Tibial nerve (tissue), 4 donors: ENCODE measurements around the gene CLEC9A. TPM values are rescaled to one million over a fixed set of nuclear protein-coding genes. Genes with fewer than 3 reads are reported as not detected.
A peak's percentile ranks its signal among the peaks of the same experiment; 100 is the strongest.

Experiments used
- DNase-seq, 2 donors: peaks; one replicate each; pipeline ENCODE4 v3.0.0-alpha.2; 2019; ENCODE audit warnings: low spot score in 2 of 2
- H3K27ac ChIP-seq, 4 donors: fragments of 200-600 bp; sonication (generic) in 3 of 4; one replicate each; pipeline ENCODE4 v1.5.1; 2017 to 2019; ENCODE audit warnings: mild to moderate bottlenecking in 1 of 4
- H3K27me3 ChIP-seq, 2 donors: fragments of 200-600 bp; sonication (generic) in 1 of 2; one replicate each; pipeline versions ENCODE4 v1.5.1 to v1.6.0; 2017 to 2019
- H3K36me3 ChIP-seq, 3 donors: fragments of 200-600 bp; sonication (generic); one replicate each; pipeline ENCODE4 v1.5.1; 2018 to 2019
- H3K4me1 ChIP-seq, 4 donors: fragments of 200-600 bp; sonication (generic) in 3 of 4; one replicate each; pipeline ENCODE4 v1.5.1; 2017 to 2019
- H3K4me3 ChIP-seq, 4 donors: fragments of 200-600 bp; sonication (generic) in 3 of 4; one replicate each; pipeline ENCODE4 v1.5.1; 2017 to 2019; ENCODE audit warnings: mild to moderate bottlenecking in 1 of 4, moderate library complexity in 1 of 4
- H3K9me3 ChIP-seq, 4 donors: fragments of 200-600 bp; sonication (generic) in 3 of 4; one replicate each; pipeline ENCODE4 v1.5.1; 2017 to 2019
- EP300 ChIP-seq, 2 donors: sonication (generic); formaldehyde crosslinking; IDR thresholded peaks; one replicate each; pipeline ENCODE4 v1.6.1; 2017; ENCODE audit warnings: antibody characterized with exemption in 2 of 2, mild to moderate bottlenecking in 1 of 2
- POLR2A ChIP-seq, 2 donors: fragments of 450-650 bp; IDR thresholded peaks; one replicate each; pipeline ENCODE4 v1.6.1; 2017; ENCODE audit warnings: antibody characterized with exemption in 2 of 2, mild to moderate bottlenecking in 2 of 2, moderate library complexity in 2 of 2
- WGBS, 2 donors: methylation state at CpG; one replicate each; pipeline ENCODE4 v1.1.5; 2018; 5-methylcytosine and 5-hydroxymethylcytosine counted together
- total RNA-seq, 4 donors: library from RNA; depleted of rRNA; stranded (reverse); fragments of >200 nt; gene quantifications; one replicate each; pipeline ENCODE4 v1.1.0, GENCODE V29; 2016
- TF ChIP-seq, protein P1 (sequence below), 5 experiments: fragments of 200-600 bp in 3 of 5; fragments of 450-650 bp in 2 of 5; sonication (generic) in 3 of 5; IDR thresholded peaks; one replicate each; pipeline ENCODE4 v1.5.1; 2016 to 2019; ENCODE audit warnings: antibody characterized with exemption in 5 of 5, mild to moderate bottlenecking in 3 of 5, moderate library complexity in 2 of 5

Gene CLEC9A
- total RNA-seq, 4 donors from 2014 or later = 0.21 TPM; not detected in 3

DNA sequence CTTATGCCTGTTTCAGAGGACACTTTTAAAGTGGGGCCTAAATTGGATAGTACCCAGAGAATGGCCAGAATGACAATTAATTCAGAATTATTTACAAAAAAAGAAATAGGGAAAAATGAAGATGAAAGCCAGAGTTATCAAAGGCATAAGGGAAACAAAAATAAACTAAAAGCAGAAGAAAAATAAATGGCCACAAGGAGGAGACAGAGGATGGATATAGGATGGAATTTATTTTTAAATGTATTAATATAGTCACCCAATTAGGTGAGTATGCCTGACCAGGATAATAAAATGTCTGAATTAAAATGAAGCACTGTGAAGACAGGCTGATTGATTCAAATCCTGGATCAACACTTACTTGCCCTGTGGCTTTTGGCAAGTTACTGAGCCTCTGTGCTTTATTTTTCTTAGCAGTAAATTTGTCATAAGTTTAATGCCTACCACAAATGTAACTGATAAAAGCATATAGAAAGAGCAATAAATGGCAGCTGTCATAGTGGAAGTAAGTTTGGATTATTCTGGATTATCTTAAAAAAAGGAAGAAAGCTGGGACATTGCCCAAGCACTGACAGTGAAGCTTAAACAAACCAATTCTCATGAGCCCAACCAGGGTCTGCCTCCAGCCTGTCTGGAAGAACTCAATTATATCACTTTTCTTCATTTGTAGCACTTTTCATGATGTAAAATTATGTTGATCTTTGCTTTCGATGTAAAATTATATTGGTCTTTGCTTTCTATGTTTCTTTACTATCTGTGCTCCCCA lies 3.5 kb downstream of the CLEC9A start:
- TF ChIP-seq, protein P1, sequence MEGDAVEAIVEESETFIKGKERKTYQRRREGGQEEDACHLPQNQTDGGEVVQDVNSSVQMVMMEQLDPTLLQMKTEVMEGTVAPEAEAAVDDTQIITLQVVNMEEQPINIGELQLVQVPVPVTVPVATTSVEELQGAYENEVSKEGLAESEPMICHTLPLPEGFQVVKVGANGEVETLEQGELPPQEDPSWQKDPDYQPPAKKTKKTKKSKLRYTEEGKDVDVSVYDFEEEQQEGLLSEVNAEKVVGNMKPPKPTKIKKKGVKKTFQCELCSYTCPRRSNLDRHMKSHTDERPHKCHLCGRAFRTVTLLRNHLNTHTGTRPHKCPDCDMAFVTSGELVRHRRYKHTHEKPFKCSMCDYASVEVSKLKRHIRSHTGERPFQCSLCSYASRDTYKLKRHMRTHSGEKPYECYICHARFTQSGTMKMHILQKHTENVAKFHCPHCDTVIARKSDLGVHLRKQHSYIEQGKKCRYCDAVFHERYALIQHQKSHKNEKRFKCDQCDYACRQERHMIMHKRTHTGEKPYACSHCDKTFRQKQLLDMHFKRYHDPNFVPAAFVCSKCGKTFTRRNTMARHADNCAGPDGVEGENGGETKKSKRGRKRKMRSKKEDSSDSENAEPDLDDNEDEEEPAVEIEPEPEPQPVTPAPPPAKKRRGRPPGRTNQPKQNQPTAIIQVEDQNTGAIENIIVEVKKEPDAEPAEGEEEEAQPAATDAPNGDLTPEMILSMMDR (IDR thresholded peaks at IDR 0.05) = peak in 4 of 5 experiments; percentile 20 to 59 (median 50)
- TF ChIP-seq POLR2A (IDR thresholded peaks at IDR 0.05) = no peak
- no peak for TF ChIP-seq EP300 (IDR thresholded peaks at IDR 0.05)
- no peaks in the 10 kb centered on the region for H3K9me3 ChIP-seq
- no peaks in the 10 kb centered on the region for H3K36me3 ChIP-seq
- no peaks in the 10 kb centered on the region for H3K27me3 ChIP-seq
- no peak for DNase-seq
- no peak overlapping the region for H3K27ac ChIP-seq
- no peaks in the 10 kb centered on the region for H3K4me1 ChIP-seq
- no peak overlapping the region for H3K4me3 ChIP-seq
- 74 to 80% methylated on average over 1 of the region's 1 CpG for WGBS, 2 donors

DNA sequence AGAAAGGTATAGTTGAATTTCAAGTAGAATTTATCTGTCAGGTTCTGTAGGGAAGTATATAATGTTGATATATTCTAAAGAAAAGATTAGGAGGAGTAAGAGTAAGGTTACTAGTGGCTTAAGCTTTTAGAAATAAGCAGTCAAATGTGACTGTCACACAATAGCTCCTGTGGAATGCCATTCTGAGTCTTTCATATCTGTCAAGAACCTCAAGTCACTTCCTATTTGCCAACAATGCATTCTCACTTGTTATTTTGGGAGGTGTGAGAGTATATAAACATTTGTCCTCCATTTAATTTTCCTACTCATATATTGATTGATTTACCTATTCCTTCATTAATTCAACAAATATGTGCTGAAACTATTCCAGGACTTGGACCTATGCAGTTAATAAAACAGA lies 11.7 kb downstream of the CLEC9A start:
- DNase-seq = no peak
- Histone ChIP-seq H3K36me3 (no peaks in the 10 kb centered on the region), H3K27me3 (no peaks in the 10 kb centered on the region), H3K27ac (no peak overlapping the region), H3K4me1 (no peaks in the 10 kb centered on the region), H3K4me3 (no peak overlapping the region), H3K9me3 (no peaks in the 10 kb centered on the region)
- TF ChIP-seq, protein P1 (IDR thresholded peaks at IDR 0.05) = no peak
- TF ChIP-seq POLR2A (IDR thresholded peaks at IDR 0.05) (no peak), EP300 (IDR thresholded peaks at IDR 0.05) (no peak)

DNA sequence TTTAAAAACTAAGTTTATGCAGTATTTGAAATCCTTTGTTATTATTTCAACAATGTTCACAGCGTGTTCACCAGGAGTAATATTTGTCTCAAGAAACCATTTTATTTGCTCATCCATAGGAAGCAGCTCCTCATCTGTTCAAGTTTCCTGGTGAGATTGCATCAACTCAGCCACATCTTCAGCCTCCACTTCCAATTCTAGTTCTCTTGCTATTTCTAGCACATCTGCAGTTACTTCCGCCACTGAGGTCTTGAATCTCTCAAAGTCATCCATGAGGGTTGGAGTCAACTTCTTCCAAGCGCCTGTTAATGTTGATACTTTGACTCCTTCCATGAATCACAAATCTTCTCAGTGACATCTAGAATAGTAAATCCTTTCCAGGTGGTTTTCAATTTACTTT lies 18.0 kb downstream of the CLEC9A start:
- WGBS, 2 donors = 74 to 81% methylated on average over 3 of the region's 3 CpGs
- Histone ChIP-seq H3K27me3 (no peaks in the 10 kb centered on the region), H3K27ac (no peak overlapping the region), H3K4me1 (no peaks in the 10 kb centered on the region), H3K4me3 (no peak overlapping the region), H3K9me3 (peaks cover 0 to 9% (median 0%) of the 10 kb centered on the region in 4 donors), H3K36me3 (no peaks in the 10 kb centered on the region)
- TF ChIP-seq, protein P1 (IDR thresholded peaks at IDR 0.05) = no peak
- peak in 1 of 2 donors; percentile 21 for TF ChIP-seq EP300 (IDR thresholded peaks at IDR 0.05)
- no peak for TF ChIP-seq POLR2A (IDR thresholded peaks at IDR 0.05)
- DNase-seq = no peak

DNA sequence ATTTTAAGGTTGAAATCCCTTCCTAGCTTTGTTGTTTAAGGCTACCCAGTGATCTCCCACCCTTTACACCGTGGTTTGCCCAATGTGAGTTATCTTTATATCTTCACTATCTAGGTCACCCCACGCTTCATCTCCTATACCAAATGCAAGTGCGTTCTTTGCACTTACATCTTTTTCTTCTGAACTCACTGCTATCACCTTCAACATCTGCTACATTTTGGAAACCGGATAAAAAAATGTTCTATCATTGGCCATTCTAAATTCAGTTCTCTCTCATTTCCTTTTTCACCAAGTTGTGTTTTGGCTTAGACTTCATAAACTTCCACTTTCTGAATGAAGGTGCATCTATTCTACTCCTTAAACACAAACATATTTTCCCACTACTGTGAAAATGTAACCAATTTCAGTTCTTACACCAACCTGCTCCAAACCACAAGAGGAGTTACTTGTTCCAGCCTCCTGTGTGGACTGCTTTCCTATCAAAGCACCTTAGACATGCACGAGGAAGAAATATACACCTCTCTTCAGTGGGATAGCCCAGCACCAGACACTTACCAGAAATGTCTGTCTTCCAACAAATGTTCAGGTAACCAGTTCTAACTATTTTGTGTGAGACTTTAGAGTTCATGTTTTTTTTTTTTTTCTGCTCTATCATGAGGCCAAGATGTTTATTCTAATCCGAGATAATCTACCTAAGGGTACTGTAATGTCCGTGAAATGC lies 21.9 kb downstream of the CLEC9A start:
- no peak for DNase-seq
- Histone ChIP-seq H3K9me3 (peaks cover 0 to 9% (median 0%) of the 10 kb centered on the region in 4 donors), H3K4me1 (no peaks in the 10 kb centered on the region), H3K4me3 (no peak overlapping the region), H3K27me3 (no peaks in the 10 kb centered on the region), H3K27ac (no peak overlapping the region), H3K36me3 (no peaks in the 10 kb centered on the region)
- WGBS, 2 donors = 79 to 81% methylated on average over 7 of the region's 7 CpGs
- no peak for TF ChIP-seq POLR2A (IDR thresholded peaks at IDR 0.05)

DNA sequence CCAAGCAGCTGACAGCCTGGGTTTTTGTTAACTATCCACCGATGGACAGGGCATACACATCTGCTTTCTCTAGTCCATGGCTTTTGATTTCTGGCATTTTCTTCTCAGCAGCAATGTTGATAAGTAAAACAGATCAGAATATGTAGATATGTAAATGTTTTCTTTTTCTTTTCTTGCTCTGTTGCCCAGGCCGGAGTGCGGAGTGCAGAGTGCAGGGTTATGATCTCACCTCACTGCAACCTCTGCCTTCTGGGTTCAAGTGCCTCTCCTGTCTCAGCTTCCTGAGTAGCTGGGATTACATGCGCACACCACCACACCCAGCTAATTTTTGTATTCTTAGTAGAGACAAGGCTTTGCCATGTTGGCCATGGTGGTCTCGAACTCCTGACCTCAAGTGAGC lies 27.9 kb downstream of the CLEC9A start:
- Histone ChIP-seq H3K4me1 (no peaks in the 10 kb centered on the region), H3K36me3 (no peaks in the 10 kb centered on the region), H3K4me3 (no peak overlapping the region), H3K27ac (no peak overlapping the region), H3K27me3 (no peaks in the 10 kb centered on the region), H3K9me3 (no peaks in the 10 kb centered on the region)
- no peak for DNase-seq
- WGBS, 2 donors = 81 to 82% methylated on average over 5 of the region's 5 CpGs
- TF ChIP-seq POLR2A (IDR thresholded peaks at IDR 0.05) = no peak
- TF ChIP-seq, protein P1 (IDR thresholded peaks at IDR 0.05) = no peak
- no peak for TF ChIP-seq EP300 (IDR thresholded peaks at IDR 0.05)
